Activated gamma-delta T cell treated with anti-CD3 and anti-CD28 coated beads, Interleukin-2, amount 50 U/mL, for 16 hours (primary cell): ENCODE data around the gene CLSTN3.

Experiments used
- DNase-seq: peaks from one replicate; pipeline ENCODE4 v3.0.0-alpha.2; 2020; ENCODE audit warnings: low read depth

Gene CLSTN3

GRCh38 chr12:7127916-7128626 lies 2.1 kb upstream of the CLSTN3 start:
- no peak for DNase-seq

GRCh38 chr12:7128681-7129286 lies 1.4 kb upstream of the CLSTN3 start, which contains the start of gene RBP5:
TSS of gene RBP5 (minus strand) at chr12:7128889. CDS start at chr12:7128775, 114 bp downstream.
- no peak for DNase-seq

GRCh38 chr12:7129287-7129871 lies 792 bp upstream of the CLSTN3 start:
- DNase-seq: no peak

GRCh38 chr12:7130701-7131501 lies 730 bp downstream of the CLSTN3 start:
- DNase-seq: peak; percentile 29

GRCh38 chr12:7131502-7131866 lies 1.3 kb downstream of the CLSTN3 start:
- no peak for DNase-seq

GRCh38 chr12:7134396-7135166 lies 4.4 kb downstream of the CLSTN3 start:
- no peak for DNase-seq

GRCh38 chr12:7136071-7136470 lies 5.9 kb downstream of the CLSTN3 start:
- no peak for DNase-seq

- DNase-seq: no peak
These were observed 6.5 kb downstream of the CLSTN3 start for GRCh38 chr12:7136676-7137075.

GRCh38 chr12:7137908-7138307 lies 7.7 kb downstream of the CLSTN3 start:
- no peak for DNase-seq

- no peak for DNase-seq
These were observed 9.0 kb downstream of the CLSTN3 start for GRCh38 chr12:7139200-7139599.

GRCh38 chr12:7141351-7142005 lies 11.3 kb downstream of the CLSTN3 start:
- DNase-seq: no peak

GRCh38 chr12:7142056-7142644 lies 12.0 kb downstream of the CLSTN3 start:
- DNase-seq: peak; percentile 30

GRCh38 chr12:7142809-7143465 lies 12.8 kb downstream of the CLSTN3 start:
- no peak for DNase-seq

- no peak for DNase-seq
These were observed 13.4 kb downstream of the CLSTN3 start for GRCh38 chr12:7143564-7143963.

- no peak for DNase-seq
These were observed 14.4 kb downstream of the CLSTN3 start for GRCh38 chr12:7144414-7145120.

GRCh38 chr12:7145671-7146070 lies 15.5 kb downstream of the CLSTN3 start:
- no peak for DNase-seq

- DNase-seq: no peak
These were observed 16.1 kb downstream of the CLSTN3 start for GRCh38 chr12:7146228-7146627.

- no peak for DNase-seq
These were observed 16.7 kb downstream of the CLSTN3 start for GRCh38 chr12:7146906-7147305.

- no peak for DNase-seq
These were observed 20.2 kb downstream of the CLSTN3 start for GRCh38 chr12:7150356-7150755.

- no peak for DNase-seq
These were observed 20.7 kb downstream of the CLSTN3 start for GRCh38 chr12:7150841-7151240.
